Measurements from ENCODE around the gene COX14.
"Not testable (repeated sequence)": the region's sequence is repeated elsewhere in the genome, so short reads cannot be mapped to it uniquely, and the experiment has no call there.

The COX14 gene

GRCh38 chr12:50151047-50151687 lies 39.1 kb downstream of the COX14 start:
- no peak for TF ChIP-seq CTCF (IDR thresholded peaks at IDR 0.05; ENCODE audit: insufficient read depth, missing control alignments)
- DNase-seq (ENCODE audit: insufficient read length, low spot score) (no peak), FAIRE-seq (no peak)

GRCh38 chr12:50154947-50155346 lies 42.9 kb downstream of the COX14 start:
- not testable (repeated sequence) for FAIRE-seq; DNase-seq (ENCODE audit: insufficient read length, low spot score)

GRCh38 chr12:50156641-50157040 lies 44.6 kb downstream of the COX14 start:
- DNase-seq (ENCODE audit: insufficient read length, low spot score) (no peak), FAIRE-seq (no peak)
- no peak for TF ChIP-seq CTCF (IDR thresholded peaks at IDR 0.05; ENCODE audit: insufficient read depth, missing control alignments)

GRCh38 chr12:50157259-50157658 lies 45.2 kb downstream of the COX14 start:
- DNase-seq (ENCODE audit: insufficient read length, low spot score) (no peak), FAIRE-seq (no peak)
- no peak for TF ChIP-seq CTCF (IDR thresholded peaks at IDR 0.05; ENCODE audit: insufficient read depth, missing control alignments)

GRCh38 chr12:50160643-50161042 lies 48.6 kb downstream of the COX14 start:
- DNase-seq (ENCODE audit: insufficient read length, low spot score) (no peak), FAIRE-seq (no peak)
- TF ChIP-seq CTCF (IDR thresholded peaks at IDR 0.05; ENCODE audit: insufficient read depth, missing control alignments), result no peak

- no peak for TF ChIP-seq CTCF (IDR thresholded peaks at IDR 0.05; ENCODE audit: insufficient read depth, missing control alignments)
- DNase-seq (ENCODE audit: insufficient read length, low spot score) (no peak), FAIRE-seq (no peak)
These were observed 50.2 kb downstream of the COX14 start for GRCh38 chr12:50162230-50162629.

GRCh38 chr12:50164963-50165362 lies 52.9 kb downstream of the COX14 start:
- no peak for FAIRE-seq
- TF ChIP-seq CTCF (IDR thresholded peaks at IDR 0.05; ENCODE audit: insufficient read depth, missing control alignments), result no peak
- DNase-seq (ENCODE audit: insufficient read length, low spot score), result no peak

- TF ChIP-seq CTCF (IDR thresholded peaks at IDR 0.05; ENCODE audit: insufficient read depth, missing control alignments), result no peak
- DNase-seq (ENCODE audit: insufficient read length, low spot score), result no peak
- FAIRE-seq, result no peak
These were observed 54.7 kb downstream of the COX14 start for GRCh38 chr12:50166799-50167048.
